Panc1 (cell line): ENCODE results near the gene RPAP3.

Source experiments
- CTCF ChIP-seq: fragments of 450-650 bp; IDR thresholded peaks from 2 replicates; pipeline ENCODE4 v1.5.1; 2017; ENCODE audit warnings: mild to moderate bottlenecking
- REST ChIP-seq, 2 experiments: IDR thresholded peaks; 2 replicates each; pipeline ENCODE4 v1.6.1; 2011 to 2012; ENCODE audit warnings: low read depth in 2 of 2, control low read depth in 1 of 2, low read length in 1 of 2, mild to moderate bottlenecking in 1 of 2, moderate library complexity in 1 of 2; ENCODE audit not compliant: insufficient read depth in 1 of 2

GRCh38 chr12:47734725-47735480, 29.1 kb upstream of the RPAP3 start:
- TF ChIP-seq CTCF (no peak), REST (IDR thresholded peaks at IDR 0.05; ENCODE audit: insufficient read depth in 1 of 2, low read depth in 2 of 2, low read length in 1 of 2) (no peak)
